ENCODE results near the gene CTF1. TPM values are rescaled to one million over a fixed set of nuclear protein-coding genes. Genes with fewer than 3 reads are reported as not detected.

CTF1 gene
- total and polyA plus RNA-seq, 3 experiments from 2014 or later = 0.33 TPM; not detected in 2

DNA sequence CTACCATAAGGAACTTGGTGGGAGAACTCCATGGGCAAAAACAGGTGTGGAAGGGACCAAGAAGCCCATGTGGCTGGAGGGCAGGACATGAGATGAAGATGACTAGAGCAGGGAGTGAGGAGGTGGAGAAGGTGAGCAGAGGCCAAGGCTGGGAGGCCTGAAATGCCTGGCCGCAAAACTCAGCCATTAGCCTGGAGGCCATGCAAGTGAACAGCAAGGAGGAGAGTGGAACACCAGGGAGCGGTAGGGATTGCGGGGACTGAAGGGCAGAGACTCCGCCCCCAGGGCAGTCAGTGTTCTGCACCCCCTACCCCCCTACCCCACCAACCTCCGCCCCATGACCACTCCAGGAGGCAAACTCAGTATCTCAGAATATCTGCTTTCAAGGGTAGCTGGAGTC, 19.5 kb upstream of the CTF1 start:
- no peaks in the 10 kb centered on the region for H3K9me3 ChIP-seq (ENCODE audit: low read length)
- peaks cover 34 to 62% (median 46%) of the 10 kb centered on the region in 3 donors for H3K4me1 Mint-ChIP-seq
- no peak for DNase-seq
- no peaks in the 10 kb centered on the region for H3K27me3 Mint-ChIP-seq
- peak overlapping the region; percentile 90 to 98 (median 97) for H3K27ac Mint-ChIP-seq
- peak overlapping the region; percentile 81 for H3K4me3 ChIP-seq (ENCODE audit: low read length)
- CTCF ChIA-PET = interaction anchor here (1.0 to 1.7 kb wide), 3 partner anchors 21 to 96 kb away, joined by 3 to 4 read pairs (median 3); no protein-coding TSS in a partner anchor
- H3K36me3 ChIP-seq (ENCODE audit: insufficient read depth, low read length) = no peaks in the 10 kb centered on the region
- peaks cover 31% of the 10 kb centered on the region for H3K4me1 ChIP-seq (ENCODE audit: insufficient read depth, low read length)
- no peaks in the 10 kb centered on the region for H3K9me3 Mint-ChIP-seq
- peak overlapping the region; percentile 86 to 98 (median 90) for H3K4me3 Mint-ChIP-seq
- POLR2A ChIA-PET = interaction anchor here (0.6 to 3.2 kb wide), 3 partner anchors 19 to 174 kb away, joined by 6 to 42 read pairs (median 10); no protein-coding TSS in a partner anchor
- no peaks in the 10 kb centered on the region for H3K27me3 ChIP-seq (ENCODE audit: insufficient read depth, low read length, poor library complexity, severe bottlenecking)
- peaks cover 4 to 48% (median 9%) of the 10 kb centered on the region in 3 donors for H3K36me3 Mint-ChIP-seq
- H3K27ac ChIP-seq (ENCODE audit: low read depth, low read length) = peak overlapping the region; percentile 84

DNA sequence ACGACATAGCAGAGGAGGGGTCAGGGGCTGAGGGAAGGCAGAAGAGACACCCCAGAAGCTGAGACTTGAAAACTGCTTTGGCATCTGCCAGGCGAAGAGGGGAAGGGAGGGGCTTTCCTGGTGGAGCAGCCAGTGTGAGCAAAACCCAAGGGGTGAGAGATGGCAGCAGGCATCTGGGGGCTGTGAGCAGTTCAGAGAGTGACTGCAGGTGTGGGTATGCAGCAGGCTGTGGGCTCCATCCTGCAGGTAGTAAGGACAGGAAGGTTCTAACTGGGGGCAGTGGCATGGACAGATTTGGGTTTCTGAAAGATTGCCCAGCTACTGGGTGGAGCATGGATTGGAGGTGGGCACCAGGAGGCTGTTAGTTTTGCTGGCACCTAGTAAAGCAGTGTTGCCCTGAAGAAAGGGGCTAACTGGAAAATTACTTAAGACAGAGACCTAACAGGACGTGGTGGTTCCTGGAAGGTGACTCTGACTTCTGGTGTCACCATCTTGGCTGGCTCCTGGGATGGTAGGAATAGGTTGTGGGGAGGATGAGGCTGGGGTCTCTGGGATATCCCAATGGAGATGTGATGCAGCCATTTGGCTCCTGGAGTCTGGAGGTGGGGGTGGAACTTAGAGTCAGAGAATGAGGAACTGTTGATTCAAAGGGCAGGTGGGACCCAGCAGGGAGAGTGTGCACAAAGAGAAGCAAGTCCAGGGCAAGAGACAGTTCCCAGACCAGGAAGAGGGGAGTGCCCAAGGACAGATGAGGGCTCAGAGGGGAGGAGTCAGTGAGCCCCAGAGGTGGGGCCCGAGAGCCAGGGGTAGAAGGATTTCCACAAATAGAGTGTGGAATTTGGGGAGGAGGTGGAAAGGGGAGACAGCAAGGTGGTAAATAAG, 13.7 kb upstream of the CTF1 start:
- Histone ChIP-seq H3K36me3 (ENCODE audit: insufficient read depth, low read length) (peaks cover 3% of the 10 kb centered on the region), H3K4me1 (ENCODE audit: insufficient read depth, low read length) (no peaks in the 10 kb centered on the region), H3K27ac (ENCODE audit: low read depth, low read length) (no peak overlapping the region), H3K4me3 (ENCODE audit: low read length) (no peak overlapping the region), H3K27me3 (ENCODE audit: insufficient read depth, low read length, poor library complexity, severe bottlenecking) (no peaks in the 10 kb centered on the region), H3K9me3 (ENCODE audit: low read length) (no peaks in the 10 kb centered on the region)
- CTCF ChIA-PET = interaction anchor here (0.7 to 1.2 kb wide), 2 partner anchors 11 to 38 kb away, joined by 3 read pairs; no protein-coding TSS in a partner anchor
- peaks cover 22 to 50% (median 24%) of the 10 kb centered on the region in 3 donors for H3K4me1 Mint-ChIP-seq
- peak overlapping the region; percentile 13 to 96 (median 76) for H3K27ac Mint-ChIP-seq
- no peak for DNase-seq
- H3K4me3 Mint-ChIP-seq = no peak overlapping the region
- POLR2A ChIA-PET = interaction anchor here (0.7 kb wide), 1 partner anchor 20 kb away, joined by 3 read pairs; no protein-coding TSS in a partner anchor
- H3K27me3 Mint-ChIP-seq = no peaks in the 10 kb centered on the region
- peaks cover 0 to 66% (median 6%) of the 10 kb centered on the region in 3 donors for H3K36me3 Mint-ChIP-seq
- H3K9me3 Mint-ChIP-seq = no peaks in the 10 kb centered on the region

DNA sequence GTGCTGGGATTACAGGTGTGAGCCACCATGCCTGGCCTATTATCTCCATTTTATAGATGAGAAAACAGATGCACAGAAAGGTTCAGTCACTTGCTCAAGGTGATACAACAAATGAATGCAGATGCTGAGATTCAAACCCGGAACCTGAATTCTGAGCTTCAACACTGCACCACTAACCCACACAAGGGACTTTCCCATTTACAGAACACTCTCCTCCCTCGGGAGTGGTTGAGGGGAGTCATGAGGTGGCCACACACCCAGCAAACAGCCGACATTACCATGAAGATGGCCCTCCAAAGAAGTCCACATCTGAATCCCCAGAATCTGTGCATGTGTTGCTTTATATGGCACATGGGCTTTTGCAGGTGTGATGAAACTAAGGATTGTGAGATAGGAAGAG, 11.7 kb upstream of the CTF1 start:
- H3K27me3 Mint-ChIP-seq = no peaks in the 10 kb centered on the region
- Histone ChIP-seq H3K27me3 (ENCODE audit: insufficient read depth, low read length, poor library complexity, severe bottlenecking) (no peaks in the 10 kb centered on the region), H3K27ac (ENCODE audit: low read depth, low read length) (no peak overlapping the region), H3K9me3 (ENCODE audit: low read length) (no peaks in the 10 kb centered on the region), H3K36me3 (ENCODE audit: insufficient read depth, low read length) (peaks cover 9% of the 10 kb centered on the region), H3K4me3 (ENCODE audit: low read length) (no peak overlapping the region), H3K4me1 (ENCODE audit: insufficient read depth, low read length) (no peaks in the 10 kb centered on the region)
- H3K4me3 Mint-ChIP-seq = no peak overlapping the region
- POLR2A ChIA-PET = interaction anchor here (0.6 kb wide), 1 partner anchor 26 kb away, joined by 5 read pairs; no protein-coding TSS in a partner anchor
- CTCF ChIA-PET = interaction anchor here (1.2 kb wide), 1 partner anchor 11 kb away, joined by 3 read pairs; the partner anchor contains the start of gene CTF1
- H3K27ac Mint-ChIP-seq = peak overlapping the region; percentile 3 to 72 (median 12)
- no peak for DNase-seq
- peaks cover 24 to 47% (median 27%) of the 10 kb centered on the region in 3 donors for H3K4me1 Mint-ChIP-seq
- H3K36me3 Mint-ChIP-seq = peaks cover 0 to 74% (median 13%) of the 10 kb centered on the region in 3 donors
- no peaks in the 10 kb centered on the region for H3K9me3 Mint-ChIP-seq

DNA sequence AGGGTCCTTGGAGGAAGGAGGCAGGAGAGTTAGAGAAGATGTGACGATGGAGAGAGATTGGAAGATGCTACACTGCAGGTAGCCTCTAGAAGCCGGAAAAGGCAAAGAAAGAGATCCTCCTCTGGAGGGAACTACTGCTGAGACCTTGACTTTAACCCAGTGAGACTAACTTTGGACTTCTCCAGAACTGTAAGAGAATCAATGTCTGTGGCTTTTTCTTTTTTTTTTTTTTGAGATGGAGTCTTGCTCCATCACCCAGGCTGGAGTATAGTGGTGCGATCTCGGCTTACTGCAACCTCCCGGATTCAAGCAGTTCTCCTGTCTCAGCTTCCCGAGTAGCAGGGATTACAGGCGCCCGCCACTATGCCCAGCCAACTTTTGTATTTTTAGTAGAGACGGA, 11.2 kb upstream of the CTF1 start:
- no peak overlapping the region for H3K4me3 Mint-ChIP-seq
- H3K27ac ChIP-seq (ENCODE audit: low read depth, low read length) = no peak overlapping the region
- POLR2A ChIA-PET = no interaction called here
- H3K4me3 ChIP-seq (ENCODE audit: low read length) = no peak overlapping the region
- peak overlapping the region; percentile 3 to 72 (median 12) for H3K27ac Mint-ChIP-seq
- H3K9me3 Mint-ChIP-seq = no peaks in the 10 kb centered on the region
- no peaks in the 10 kb centered on the region for H3K9me3 ChIP-seq (ENCODE audit: low read length)
- peaks cover 0 to 74% (median 14%) of the 10 kb centered on the region in 3 donors for H3K36me3 Mint-ChIP-seq
- H3K27me3 Mint-ChIP-seq = no peaks in the 10 kb centered on the region
- CTCF ChIA-PET = interaction anchor here (1.2 kb wide), 1 partner anchor 11 kb away, joined by 3 read pairs; the partner anchor contains the start of gene CTF1
- no peaks in the 10 kb centered on the region for H3K4me1 ChIP-seq (ENCODE audit: insufficient read depth, low read length)
- DNase-seq = no peak
- peaks cover 24 to 47% (median 27%) of the 10 kb centered on the region in 3 donors for H3K4me1 Mint-ChIP-seq
- H3K36me3 ChIP-seq (ENCODE audit: insufficient read depth, low read length) = peaks cover 9% of the 10 kb centered on the region
- H3K27me3 ChIP-seq (ENCODE audit: insufficient read depth, low read length, poor library complexity, severe bottlenecking) = no peaks in the 10 kb centered on the region

DNA sequence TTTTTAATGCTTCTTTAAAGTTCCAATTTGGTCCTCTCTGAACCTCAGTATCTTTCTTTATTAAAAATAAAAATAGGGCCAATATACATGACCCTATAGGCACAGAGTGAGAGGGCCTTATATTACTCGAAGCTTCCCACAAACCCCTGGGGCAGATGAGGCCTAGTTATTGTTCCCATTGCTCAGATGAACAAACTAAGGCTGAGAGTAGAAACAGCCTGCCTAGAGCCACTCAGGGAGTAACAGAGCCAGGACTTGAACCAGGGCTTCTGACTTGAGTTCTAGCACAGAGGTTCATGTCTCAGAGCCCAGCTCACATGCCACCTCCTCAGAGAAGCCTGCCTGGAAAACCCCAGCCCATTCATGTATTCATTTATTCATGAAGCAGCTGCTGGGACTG, 10.3 kb upstream of the CTF1 start:
- Histone ChIP-seq H3K4me3 (ENCODE audit: low read length) (no peak overlapping the region), H3K4me1 (ENCODE audit: insufficient read depth, low read length) (no peaks in the 10 kb centered on the region), H3K9me3 (ENCODE audit: low read length) (no peaks in the 10 kb centered on the region), H3K36me3 (ENCODE audit: insufficient read depth, low read length) (peaks cover 9% of the 10 kb centered on the region), H3K27me3 (ENCODE audit: insufficient read depth, low read length, poor library complexity, severe bottlenecking) (no peaks in the 10 kb centered on the region), H3K27ac (ENCODE audit: low read depth, low read length) (no peak overlapping the region)
- H3K36me3 Mint-ChIP-seq = peaks cover 0 to 71% (median 14%) of the 10 kb centered on the region in 3 donors
- H3K4me1 Mint-ChIP-seq = peaks cover 21 to 42% (median 22%) of the 10 kb centered on the region in 3 donors
- no peak for DNase-seq
- ChIA-PET CTCF (interaction anchor here (1.2 to 2.0 kb wide), 3 partner anchors 10 to 41 kb away, joined by 3 to 9 read pairs (median 7); partner anchors contain the start of gene CTF1), POLR2A (no interaction called here)
- no peak overlapping the region for H3K4me3 Mint-ChIP-seq
- H3K9me3 Mint-ChIP-seq = no peaks in the 10 kb centered on the region
- no peaks in the 10 kb centered on the region for H3K27me3 Mint-ChIP-seq
- peak overlapping the region in 4 of 8 donors; percentile 26 to 79 (median 51) for H3K27ac Mint-ChIP-seq

DNA sequence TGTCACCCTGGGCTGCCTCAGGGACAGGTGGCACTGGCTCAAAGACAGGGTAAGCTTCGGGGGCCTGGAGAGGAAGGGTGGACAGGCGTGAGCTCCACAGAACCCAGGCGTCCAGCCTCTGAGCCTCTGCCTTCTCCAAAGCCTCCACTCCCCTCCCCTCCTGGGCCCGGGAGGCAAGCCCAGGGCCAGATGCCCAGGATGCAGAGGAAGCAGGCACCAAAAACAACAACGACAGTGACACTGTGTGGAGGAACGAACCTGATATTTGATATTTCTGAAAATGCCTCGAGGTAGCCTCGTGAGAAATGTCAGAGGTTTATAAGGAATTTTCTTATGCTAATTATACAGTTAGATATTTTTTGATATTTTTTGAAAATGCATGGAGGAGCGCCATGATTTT, 8.5 kb upstream of the CTF1 start:
- no peak for DNase-seq
- ChIA-PET CTCF (no interaction called here), POLR2A (interaction anchor here (1.6 kb wide), 1 partner anchor 14 kb away, joined by 5 read pairs; no protein-coding TSS in a partner anchor)
- Mint-ChIP-seq H3K27ac (no peak overlapping the region), H3K4me1 (peaks cover 21 to 36% (median 28%) of the 10 kb centered on the region in 3 donors), H3K4me3 (no peak overlapping the region), H3K36me3 (peaks cover 0 to 63% (median 15%) of the 10 kb centered on the region in 3 donors), H3K9me3 (no peaks in the 10 kb centered on the region), H3K27me3 (peaks cover 0 to 2% of the 10 kb centered on the region in 2 donors)
- Histone ChIP-seq H3K36me3 (ENCODE audit: insufficient read depth, low read length) (peaks cover 6% of the 10 kb centered on the region), H3K27ac (ENCODE audit: low read depth, low read length) (no peak overlapping the region), H3K4me1 (ENCODE audit: insufficient read depth, low read length) (peaks cover 8% of the 10 kb centered on the region), H3K27me3 (ENCODE audit: insufficient read depth, low read length, poor library complexity, severe bottlenecking) (no peaks in the 10 kb centered on the region), H3K9me3 (ENCODE audit: low read length) (no peaks in the 10 kb centered on the region), H3K4me3 (ENCODE audit: low read length) (no peak overlapping the region)

DNA sequence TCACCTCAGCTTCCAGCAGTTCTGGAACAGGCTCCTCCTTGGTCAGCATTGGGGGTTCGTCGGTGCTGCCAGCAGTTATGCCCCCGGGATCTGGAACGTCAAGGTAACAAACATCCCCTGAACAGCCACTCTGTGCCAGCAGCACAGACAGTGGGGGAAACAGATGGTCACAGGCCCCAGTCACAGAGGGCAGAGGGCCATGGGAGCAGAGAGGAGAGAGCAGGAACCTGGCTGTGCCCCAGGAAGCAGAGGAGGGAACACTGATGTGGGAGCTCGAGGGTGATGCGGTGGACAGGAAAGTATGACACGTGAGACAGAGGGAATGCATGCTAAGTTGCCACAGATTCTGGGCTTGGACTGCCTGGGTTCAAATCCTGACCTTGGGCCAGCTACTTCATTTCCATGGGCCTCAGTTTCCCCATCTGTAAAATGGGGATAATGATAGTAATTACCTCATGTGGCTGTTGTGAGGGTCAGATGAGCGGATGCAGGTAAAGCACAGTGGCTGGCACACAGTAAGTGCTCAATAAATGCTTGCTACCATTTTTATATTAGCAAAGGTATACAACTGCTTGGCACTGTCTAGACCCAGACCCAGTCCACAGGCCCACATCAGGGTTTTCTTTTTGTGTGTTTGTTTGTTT, 7.4 kb upstream of the CTF1 start:
- no peaks in the 10 kb centered on the region for H3K9me3 ChIP-seq (ENCODE audit: low read length)
- POLR2A ChIA-PET = interaction anchor here (1.6 kb wide), 1 partner anchor 13 kb away, joined by 5 read pairs; no protein-coding TSS in a partner anchor
- H3K36me3 Mint-ChIP-seq = peaks cover 0 to 64% (median 15%) of the 10 kb centered on the region in 3 donors
- H3K27me3 Mint-ChIP-seq = peaks cover 0 to 2% of the 10 kb centered on the region in 2 donors
- CTCF ChIA-PET = interaction anchor here (5.8 kb wide), 1 partner anchor 13 kb away, joined by 33 read pairs; no protein-coding TSS in a partner anchor
- no peak for DNase-seq
- no peak overlapping the region for H3K27ac ChIP-seq (ENCODE audit: low read depth, low read length)
- H3K4me3 Mint-ChIP-seq = peak overlapping the region in 1 of 7 donors; percentile 45
- no peaks in the 10 kb centered on the region for H3K27me3 ChIP-seq (ENCODE audit: insufficient read depth, low read length, poor library complexity, severe bottlenecking)
- no peak overlapping the region for H3K4me3 ChIP-seq (ENCODE audit: low read length)
- peaks cover 13% of the 10 kb centered on the region for H3K4me1 ChIP-seq (ENCODE audit: insufficient read depth, low read length)
- H3K4me1 Mint-ChIP-seq = peaks cover 25 to 40% (median 30%) of the 10 kb centered on the region in 3 donors
- H3K36me3 ChIP-seq (ENCODE audit: insufficient read depth, low read length) = peaks cover 6% of the 10 kb centered on the region
- H3K9me3 Mint-ChIP-seq = no peaks in the 10 kb centered on the region
- peak overlapping the region in 1 of 8 donors; percentile 80 for H3K27ac Mint-ChIP-seq
